Glomerular visceral epithelial cell (primary cell): Measurements from ENCODE around the gene ZMYND15.

Experiments
- DNase-seq: peaks from one replicate; pipeline ENCODE4 v3.0.0-alpha.2; 2016; ENCODE audit errors: extremely low spot score

Gene ZMYND15

GRCh38 chr17:4743216-4743615, 3.6 kb downstream of the ZMYND15 start:
- DNase-seq = no peak

- DNase-seq = no peak
Observed at GRCh38 chr17:4743898-4744297, 4.3 kb downstream of the ZMYND15 start.

GRCh38 chr17:4744999-4745969, 5.7 kb downstream of the ZMYND15 start:
- no peak for DNase-seq

DNA sequence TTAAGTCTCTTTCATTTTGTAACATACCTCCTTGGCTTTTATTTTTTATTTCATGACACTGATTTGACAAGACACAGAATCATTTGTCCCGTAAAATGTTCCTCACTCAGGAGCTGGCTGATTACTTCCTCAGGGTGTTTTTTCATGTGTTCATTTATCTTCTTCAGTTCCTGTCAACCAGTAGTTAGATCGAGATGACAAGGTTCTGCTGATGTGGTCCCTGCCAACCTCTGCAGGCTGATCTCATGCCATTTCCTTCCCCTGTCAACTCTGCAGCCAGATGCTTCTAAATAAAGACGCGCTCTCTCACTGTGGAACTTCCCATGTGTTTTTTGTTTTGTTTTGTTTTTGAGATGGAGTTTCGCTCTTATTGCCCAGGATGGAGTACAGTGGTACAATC, 8.2 kb downstream of the ZMYND15 start:
- no peak for DNase-seq

- DNase-seq = no peak
Observed at GRCh38 chr17:4748686-4749085, 9.1 kb downstream of the ZMYND15 start.

DNA sequence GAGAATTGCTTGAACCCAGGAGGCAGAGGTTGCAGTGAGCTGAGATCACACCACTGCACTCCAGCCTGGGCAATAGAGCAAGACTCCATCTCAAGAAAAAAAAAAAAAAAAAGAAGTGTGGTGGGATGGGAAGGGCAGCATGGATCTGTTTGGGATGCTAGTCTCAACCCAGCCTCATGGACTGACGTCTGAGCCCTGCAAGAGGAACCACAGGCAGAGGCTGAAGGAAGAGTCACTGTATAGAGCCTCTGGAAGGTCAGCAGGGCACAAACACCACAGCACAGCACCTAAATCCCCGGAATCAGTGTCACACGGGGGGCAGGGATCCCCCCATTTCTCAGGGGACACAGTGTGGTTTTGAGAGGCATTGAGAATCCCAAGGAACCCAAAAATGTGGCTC, 11.0 kb downstream of the ZMYND15 start:
- DNase-seq = no peak

DNA sequence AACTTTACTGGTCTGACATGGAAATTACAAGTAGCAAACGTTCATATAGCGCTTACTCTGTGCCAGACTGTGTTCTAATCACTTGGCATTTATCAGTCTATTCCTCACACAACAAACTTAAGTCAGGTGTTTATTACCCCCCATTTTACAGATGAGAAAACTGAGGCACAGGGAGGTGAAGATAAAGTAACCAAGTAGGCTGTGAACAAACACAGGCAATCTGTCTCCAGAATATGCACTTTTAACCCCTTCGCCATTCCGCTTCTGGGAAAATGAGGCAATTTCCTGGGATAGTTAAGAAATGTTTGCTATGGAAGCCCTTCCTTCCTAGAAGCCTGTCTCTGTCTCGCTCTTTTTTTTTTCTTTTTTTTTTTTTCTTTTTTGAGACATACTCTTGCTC, 12.3 kb downstream of the ZMYND15 start:
- DNase-seq = no peak

GRCh38 chr17:4753392-4753791, 13.8 kb downstream of the ZMYND15 start:
- DNase-seq = no peak

- DNase-seq = no peak
Observed at GRCh38 chr17:4759776-4760236, 20.2 kb downstream of the ZMYND15 start.

DNA sequence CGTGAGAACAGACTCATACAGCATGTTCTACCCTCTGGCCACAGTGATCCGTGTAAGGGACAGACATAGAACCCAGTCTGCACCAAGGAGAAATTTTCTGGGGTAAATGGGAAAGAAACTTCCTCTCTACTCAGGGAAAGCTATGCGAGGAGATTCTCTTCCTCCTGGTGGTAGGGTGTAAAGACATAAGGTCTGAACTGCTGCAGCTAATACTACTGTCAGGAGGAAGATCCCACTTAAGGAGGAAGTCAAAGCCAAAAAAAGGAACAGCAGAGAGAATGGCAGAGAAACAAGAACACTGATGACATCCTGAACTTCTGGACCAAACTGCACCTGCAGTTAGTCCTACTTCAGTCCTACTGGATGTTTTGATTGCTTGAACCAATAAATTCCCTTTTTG, 25.0 kb downstream of the ZMYND15 start:
- no peak for DNase-seq

- no peak for DNase-seq
Observed at GRCh38 chr17:4766201-4766600, 26.6 kb downstream of the ZMYND15 start.

GRCh38 chr17:4766723-4767122, 27.1 kb downstream of the ZMYND15 start:
- DNase-seq = no peak

- DNase-seq = no peak
Observed at GRCh38 chr17:4768298-4768697, 28.7 kb downstream of the ZMYND15 start.

DNA sequence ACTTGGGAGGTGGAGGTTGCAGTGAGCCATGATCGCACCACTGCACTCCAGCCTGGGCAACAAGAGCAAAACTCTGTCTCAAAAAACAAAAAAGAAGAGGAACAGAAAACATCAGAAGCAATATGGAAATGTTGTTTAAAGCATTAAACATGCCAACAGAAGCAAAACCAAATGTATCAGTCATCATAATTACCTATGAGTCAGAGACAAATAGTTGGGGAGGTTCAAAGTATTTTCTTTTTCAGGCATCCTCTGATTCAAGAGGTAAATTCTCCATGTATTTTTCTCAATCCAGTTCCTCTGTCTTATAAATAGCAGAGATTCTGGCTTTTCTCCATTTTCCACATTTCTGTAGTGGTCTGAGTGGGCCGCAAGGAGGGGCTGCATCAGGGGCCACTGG, 30.0 kb downstream of the ZMYND15 start:
- DNase-seq = no peak

DNA sequence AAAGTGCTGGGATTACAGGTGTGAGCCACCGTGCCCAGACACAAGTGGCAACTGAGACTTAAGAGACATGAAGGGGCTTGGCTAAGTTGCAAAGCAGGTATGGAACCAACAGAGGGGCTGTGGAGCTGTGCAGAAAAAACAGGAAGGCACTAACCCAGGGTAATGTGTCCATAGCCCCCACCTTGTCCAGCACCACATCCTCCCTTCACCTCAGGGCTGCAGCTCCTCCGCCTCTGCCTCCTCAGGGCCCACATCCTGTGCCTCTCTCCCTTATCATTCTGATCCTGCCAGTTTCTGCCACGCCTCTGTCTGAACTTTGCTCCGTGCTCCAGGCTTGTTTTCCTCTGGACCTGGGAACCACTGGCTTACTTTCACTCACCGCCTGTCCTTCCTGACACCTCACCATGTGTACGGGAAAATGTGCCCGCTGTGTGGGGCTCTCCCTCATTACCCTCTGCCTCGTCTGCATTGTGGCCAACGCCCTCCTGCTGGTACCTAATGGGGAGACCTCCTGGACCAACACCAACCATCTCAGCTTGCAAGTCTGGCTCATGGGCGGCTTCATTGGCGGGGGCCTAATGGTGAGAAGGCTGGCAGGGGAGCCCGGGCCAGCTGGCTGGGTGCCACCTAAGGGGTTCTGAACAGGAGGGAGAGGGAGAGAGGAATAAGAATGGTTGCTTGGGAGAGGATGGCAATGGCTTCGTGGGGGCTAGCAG, 32.0 kb downstream of the ZMYND15 start, which contains the start of gene TM4SF5:
Gene TM4SF5, plus strand, starts transcription at position 368 of the 716 bp plus-strand sequence. Its CDS starts 37 bp downstream, at position 405.
- no peak for DNase-seq

DNA sequence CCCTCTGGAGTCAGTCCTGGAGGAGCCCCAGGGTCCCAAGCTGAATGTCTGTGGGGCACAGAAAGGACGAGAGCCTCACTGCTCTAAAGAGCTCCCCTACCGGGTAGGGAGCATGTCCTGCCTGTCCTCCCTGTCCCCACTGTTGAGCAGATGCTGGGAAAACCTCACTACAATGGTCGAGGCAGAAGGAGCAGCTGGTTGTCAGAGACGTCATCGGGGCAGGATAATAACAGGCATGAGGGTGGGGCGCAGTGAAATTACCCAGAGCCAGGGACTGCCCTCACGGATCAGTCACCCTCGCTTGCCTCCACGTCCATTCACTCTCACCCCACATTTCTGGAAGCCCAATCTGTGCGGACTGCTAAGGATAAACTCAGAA, 32.6 kb downstream of the ZMYND15 start:
- DNase-seq = no peak

DNA sequence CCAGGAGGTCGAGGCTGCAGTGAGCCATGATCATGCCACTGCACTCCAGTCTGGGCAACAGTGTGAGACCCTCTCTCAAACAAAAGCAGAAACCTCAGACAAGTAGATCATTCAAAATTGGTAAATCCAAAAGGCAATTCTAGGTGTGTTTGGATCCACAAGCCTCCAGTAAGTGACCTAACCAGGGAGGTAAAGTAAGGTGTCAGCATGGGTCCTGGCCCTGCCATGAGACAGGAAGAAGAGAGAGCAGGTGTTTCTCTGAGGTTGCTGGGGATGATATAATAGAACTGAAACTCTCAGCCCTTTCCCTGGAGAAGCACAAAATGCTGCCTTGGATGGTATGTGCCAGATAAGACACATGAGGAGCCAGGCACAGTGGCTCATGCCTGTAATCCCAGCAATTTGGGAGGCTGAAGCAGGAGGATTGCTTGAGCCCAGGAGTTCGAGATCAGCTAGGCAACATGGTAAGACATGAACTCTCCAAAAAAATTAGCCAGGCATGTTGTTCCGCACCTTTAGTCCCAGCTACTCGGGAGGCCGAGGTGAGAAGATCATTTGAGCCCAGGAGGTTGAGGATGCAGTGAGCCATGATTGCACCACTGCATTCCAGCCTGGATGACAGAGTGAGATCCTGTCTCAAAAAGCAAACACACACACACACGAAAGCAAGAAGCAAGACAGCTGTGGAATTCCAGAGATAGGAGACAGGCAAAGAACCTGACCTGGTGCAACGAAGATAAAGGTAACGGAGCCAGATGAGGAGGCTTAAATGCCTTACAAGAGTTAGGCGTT, 38.5 kb downstream of the ZMYND15 start:
- no peak for DNase-seq

- DNase-seq = no peak
Observed at GRCh38 chr17:4780325-4780955, 40.8 kb downstream of the ZMYND15 start.

DNA sequence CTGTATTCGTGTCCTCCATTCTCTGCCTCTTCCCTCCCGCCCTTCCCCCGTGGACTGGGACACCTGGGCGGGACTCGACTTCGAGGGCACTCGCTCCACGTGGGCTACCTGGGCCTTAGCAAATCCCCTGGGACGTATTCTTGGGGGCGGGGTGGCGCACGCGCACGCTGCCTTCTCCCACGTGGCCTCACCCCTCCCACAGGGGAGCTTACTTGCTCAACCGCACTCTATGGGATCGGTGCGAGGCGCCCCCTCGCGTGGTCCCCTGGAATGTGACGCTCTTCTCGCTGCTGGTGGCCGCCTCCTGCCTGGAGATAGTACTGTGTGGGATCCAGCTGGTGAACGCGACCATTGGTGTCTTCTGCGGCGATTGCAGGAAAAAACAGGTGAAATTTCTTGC, 43.0 kb downstream of the ZMYND15 start:
- DNase-seq = no peak

DNA sequence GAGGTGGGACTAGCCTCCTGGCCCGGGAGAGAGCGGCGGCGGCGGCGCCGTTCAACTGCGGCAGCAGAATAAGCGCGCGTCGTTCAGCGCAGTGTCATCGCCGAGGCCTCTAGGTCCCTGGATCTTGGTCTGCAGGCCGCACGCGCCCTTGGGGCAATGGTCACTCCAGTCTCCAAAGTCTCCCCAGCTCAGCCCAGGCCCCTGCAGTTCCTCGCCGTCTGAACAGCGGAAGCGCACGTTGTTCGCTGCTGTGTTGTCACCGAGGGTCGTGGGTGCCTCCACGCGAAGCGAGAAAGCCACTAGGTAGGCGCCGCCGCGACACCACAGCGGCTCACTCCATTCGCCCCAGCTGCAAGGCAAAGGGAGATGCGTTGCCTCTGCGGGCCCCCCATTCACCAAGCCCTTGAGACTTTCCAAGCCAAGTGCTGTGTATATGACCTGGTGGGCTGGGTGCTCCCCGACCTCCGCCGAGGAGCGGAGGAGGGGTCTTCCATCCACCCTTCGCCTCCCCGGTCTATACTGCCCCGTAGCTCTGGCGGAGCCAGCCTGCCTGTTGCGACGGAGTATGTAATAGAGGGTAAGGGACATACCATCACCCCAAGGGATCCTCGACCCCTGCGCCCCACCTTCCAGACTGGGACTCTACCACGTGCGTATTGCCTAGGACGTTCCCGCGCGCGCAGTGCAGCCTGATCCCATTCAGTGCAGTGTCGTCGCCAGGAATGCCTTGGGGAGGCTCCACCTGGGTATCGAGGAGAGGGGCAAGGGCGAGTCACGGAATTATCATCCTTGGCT, 45.9 kb downstream of the ZMYND15 start:
- no peak for DNase-seq

GRCh38 chr17:4786106-4786511, 46.5 kb downstream of the ZMYND15 start, which contains the start of gene VMO1:
Gene VMO1, minus strand, starts transcription at chr17:4786364. Its CDS starts 12 bp downstream, at chr17:4786352.
- DNase-seq = no peak
